COLO668 (cell line): ENCODE measurements around the gene WDR86.

Experiments
- DNase-seq: peaks from one replicate; lab custom pipeline; 2025; ENCODE audit not compliant: unreplicated experiment; lab: John Stamatoyannopoulos, UW

Gene WDR86

GRCh38 chr7:151363182-151363581 is 46.7 kb downstream of the WDR86 start:
- DNase-seq: no peak

- DNase-seq: no peak
These were observed 48.5 kb downstream of the WDR86 start for GRCh38 chr7:151361193-151361959.

- no peak for DNase-seq
These were observed 57.3 kb downstream of the WDR86 start for GRCh38 chr7:151352512-151352911.

GRCh38 chr7:151351967-151352366 is 57.9 kb downstream of the WDR86 start:
- DNase-seq: no peak

GRCh38 chr7:151351027-151351426 is 58.8 kb downstream of the WDR86 start:
- no peak for DNase-seq

GRCh38 chr7:151349507-151349853 is 60.4 kb downstream of the WDR86 start:
- DNase-seq: no peak

GRCh38 chr7:151348970-151349369 is 60.9 kb downstream of the WDR86 start:
- DNase-seq: no peak

GRCh38 chr7:151347200-151347599 is 62.6 kb downstream of the WDR86 start:
- DNase-seq: no peak

GRCh38 chr7:151346470-151346769 is 63.4 kb downstream of the WDR86 start:
- DNase-seq: no peak

GRCh38 chr7:151345576-151346469 is 64.0 kb downstream of the WDR86 start:
- DNase-seq: no peak

GRCh38 chr7:151343516-151343915 is 66.3 kb downstream of the WDR86 start:
- DNase-seq: no peak

- no peak for DNase-seq
These were observed 67.0 kb downstream of the WDR86 start for GRCh38 chr7:151342811-151343210.

- DNase-seq: no peak
These were observed 67.7 kb downstream of the WDR86 start for GRCh38 chr7:151342102-151342646.

GRCh38 chr7:151341357-151342101 is 68.3 kb downstream of the WDR86 start, which contains the start of gene NUB1:
Gene NUB1 (plus strand): TSS chr7:151341812. CDS start chr7:151345350, 3,538 bp downstream.
- DNase-seq: peak; percentile 92

GRCh38 chr7:151340794-151341356 is 69.0 kb downstream of the WDR86 start:
- DNase-seq: no peak

GRCh38 chr7:151339651-151340382 is 70.0 kb downstream of the WDR86 start:
- no peak for DNase-seq

- no peak for DNase-seq
These were observed 71.0 kb downstream of the WDR86 start for GRCh38 chr7:151338809-151339208.

GRCh38 chr7:151337346-151337745 is 72.5 kb downstream of the WDR86 start:
- DNase-seq: no peak

- DNase-seq: no peak
These were observed 73.7 kb downstream of the WDR86 start for GRCh38 chr7:151336027-151336708.

GRCh38 chr7:151334628-151335027 is 75.2 kb downstream of the WDR86 start:
- DNase-seq: no peak
